Esophagus squamous epithelium (tissue), 4 donors: ENCODE data around the gene ASIC1.

Source experiments
- POLR2A ChIP-seq, 4 donors: fragments of 450-650 bp; IDR thresholded peaks; one replicate each; pipeline ENCODE4 v1.6.1; 2017; ENCODE audit warnings: antibody characterized with exemption in 4 of 4, mild to moderate bottlenecking in 4 of 4, moderate library complexity in 3 of 4
- TF ChIP-seq, protein P1 (sequence below), 6 experiments: fragments of 450-650 bp in 4 of 6; fragments of 200-600 bp in 2 of 6; sonication (generic) in 2 of 6; IDR thresholded peaks; one replicate each; pipeline ENCODE4 v1.5.1; 2016 to 2019; ENCODE audit warnings: antibody characterized with exemption in 6 of 6, mild to moderate bottlenecking in 4 of 6, moderate library complexity in 4 of 6

- TF ChIP-seq, protein P1, sequence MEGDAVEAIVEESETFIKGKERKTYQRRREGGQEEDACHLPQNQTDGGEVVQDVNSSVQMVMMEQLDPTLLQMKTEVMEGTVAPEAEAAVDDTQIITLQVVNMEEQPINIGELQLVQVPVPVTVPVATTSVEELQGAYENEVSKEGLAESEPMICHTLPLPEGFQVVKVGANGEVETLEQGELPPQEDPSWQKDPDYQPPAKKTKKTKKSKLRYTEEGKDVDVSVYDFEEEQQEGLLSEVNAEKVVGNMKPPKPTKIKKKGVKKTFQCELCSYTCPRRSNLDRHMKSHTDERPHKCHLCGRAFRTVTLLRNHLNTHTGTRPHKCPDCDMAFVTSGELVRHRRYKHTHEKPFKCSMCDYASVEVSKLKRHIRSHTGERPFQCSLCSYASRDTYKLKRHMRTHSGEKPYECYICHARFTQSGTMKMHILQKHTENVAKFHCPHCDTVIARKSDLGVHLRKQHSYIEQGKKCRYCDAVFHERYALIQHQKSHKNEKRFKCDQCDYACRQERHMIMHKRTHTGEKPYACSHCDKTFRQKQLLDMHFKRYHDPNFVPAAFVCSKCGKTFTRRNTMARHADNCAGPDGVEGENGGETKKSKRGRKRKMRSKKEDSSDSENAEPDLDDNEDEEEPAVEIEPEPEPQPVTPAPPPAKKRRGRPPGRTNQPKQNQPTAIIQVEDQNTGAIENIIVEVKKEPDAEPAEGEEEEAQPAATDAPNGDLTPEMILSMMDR (IDR thresholded peaks at IDR 0.05) = no peak
- TF ChIP-seq POLR2A (IDR thresholded peaks at IDR 0.05) = no peak
These were observed 28.8 kb downstream of the ASIC1 start for GRCh38 chr12:50086148-50086547.
